DOHH2 (cell line): ENCODE data around the gene DMD.

Experiments used
- EZH2phosphoT487 ChIP-seq: fragments of 200-600 bp; sonication (generic); IDR thresholded peaks from 2 replicates; pipeline ENCODE4 v1.6.1; 2017; ENCODE audit warnings: borderline replicate concordance, mild to moderate bottlenecking, antibody characterized with exemption, low read length, moderate library complexity, mixed read lengths
- TF ChIP-seq, protein P1 (sequence below): fragments of 200-600 bp; sonication (generic); IDR thresholded peaks from one replicate; pipeline ENCODE4 v1.5.1; 2014; ENCODE audit warnings: antibody characterized with exemption, mild to moderate bottlenecking, low read depth, low read length; ENCODE audit not compliant: poor library complexity, severe bottlenecking

- TF ChIP-seq, protein P1, sequence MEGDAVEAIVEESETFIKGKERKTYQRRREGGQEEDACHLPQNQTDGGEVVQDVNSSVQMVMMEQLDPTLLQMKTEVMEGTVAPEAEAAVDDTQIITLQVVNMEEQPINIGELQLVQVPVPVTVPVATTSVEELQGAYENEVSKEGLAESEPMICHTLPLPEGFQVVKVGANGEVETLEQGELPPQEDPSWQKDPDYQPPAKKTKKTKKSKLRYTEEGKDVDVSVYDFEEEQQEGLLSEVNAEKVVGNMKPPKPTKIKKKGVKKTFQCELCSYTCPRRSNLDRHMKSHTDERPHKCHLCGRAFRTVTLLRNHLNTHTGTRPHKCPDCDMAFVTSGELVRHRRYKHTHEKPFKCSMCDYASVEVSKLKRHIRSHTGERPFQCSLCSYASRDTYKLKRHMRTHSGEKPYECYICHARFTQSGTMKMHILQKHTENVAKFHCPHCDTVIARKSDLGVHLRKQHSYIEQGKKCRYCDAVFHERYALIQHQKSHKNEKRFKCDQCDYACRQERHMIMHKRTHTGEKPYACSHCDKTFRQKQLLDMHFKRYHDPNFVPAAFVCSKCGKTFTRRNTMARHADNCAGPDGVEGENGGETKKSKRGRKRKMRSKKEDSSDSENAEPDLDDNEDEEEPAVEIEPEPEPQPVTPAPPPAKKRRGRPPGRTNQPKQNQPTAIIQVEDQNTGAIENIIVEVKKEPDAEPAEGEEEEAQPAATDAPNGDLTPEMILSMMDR, result no peak
- TF ChIP-seq EZH2phosphoT487, result no peak
These were observed 21.3 kb downstream of the DMD start for GRCh38 chrX:33190016-33190415.
